ENCODE results near the gene SCGN. TPM values are rescaled to one million over a fixed set of nuclear protein-coding genes. Genes with fewer than 3 reads are reported as not detected.

SCGN gene
- total and polyA plus RNA-seq, 2 of the 13 experiments (the other 11 are each of a cell fraction or from before 2014, with no cell fraction given): 2.9 to 29.0 TPM

DNA sequence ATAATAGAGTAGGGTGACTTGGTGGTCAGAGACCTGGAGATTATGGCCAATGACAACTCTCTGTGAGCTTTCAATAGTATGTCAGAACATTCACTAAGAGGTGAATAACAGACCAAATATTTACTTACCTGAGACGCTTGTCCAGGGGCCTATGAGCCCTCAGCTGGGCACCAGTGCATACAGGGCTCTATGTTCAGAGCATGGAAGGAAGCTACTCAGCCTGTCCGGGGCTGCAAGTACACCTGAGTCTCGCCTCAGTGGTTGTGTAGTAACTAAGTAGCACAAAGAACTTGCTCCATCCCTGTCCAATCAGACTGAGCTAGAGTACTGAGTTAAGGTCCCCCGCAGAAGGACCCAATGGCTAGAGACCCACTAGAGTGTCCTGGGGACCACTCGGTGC is 11.6 kb upstream of the SCGN start (continued):
- TF ChIP-seq, protein P1, sequence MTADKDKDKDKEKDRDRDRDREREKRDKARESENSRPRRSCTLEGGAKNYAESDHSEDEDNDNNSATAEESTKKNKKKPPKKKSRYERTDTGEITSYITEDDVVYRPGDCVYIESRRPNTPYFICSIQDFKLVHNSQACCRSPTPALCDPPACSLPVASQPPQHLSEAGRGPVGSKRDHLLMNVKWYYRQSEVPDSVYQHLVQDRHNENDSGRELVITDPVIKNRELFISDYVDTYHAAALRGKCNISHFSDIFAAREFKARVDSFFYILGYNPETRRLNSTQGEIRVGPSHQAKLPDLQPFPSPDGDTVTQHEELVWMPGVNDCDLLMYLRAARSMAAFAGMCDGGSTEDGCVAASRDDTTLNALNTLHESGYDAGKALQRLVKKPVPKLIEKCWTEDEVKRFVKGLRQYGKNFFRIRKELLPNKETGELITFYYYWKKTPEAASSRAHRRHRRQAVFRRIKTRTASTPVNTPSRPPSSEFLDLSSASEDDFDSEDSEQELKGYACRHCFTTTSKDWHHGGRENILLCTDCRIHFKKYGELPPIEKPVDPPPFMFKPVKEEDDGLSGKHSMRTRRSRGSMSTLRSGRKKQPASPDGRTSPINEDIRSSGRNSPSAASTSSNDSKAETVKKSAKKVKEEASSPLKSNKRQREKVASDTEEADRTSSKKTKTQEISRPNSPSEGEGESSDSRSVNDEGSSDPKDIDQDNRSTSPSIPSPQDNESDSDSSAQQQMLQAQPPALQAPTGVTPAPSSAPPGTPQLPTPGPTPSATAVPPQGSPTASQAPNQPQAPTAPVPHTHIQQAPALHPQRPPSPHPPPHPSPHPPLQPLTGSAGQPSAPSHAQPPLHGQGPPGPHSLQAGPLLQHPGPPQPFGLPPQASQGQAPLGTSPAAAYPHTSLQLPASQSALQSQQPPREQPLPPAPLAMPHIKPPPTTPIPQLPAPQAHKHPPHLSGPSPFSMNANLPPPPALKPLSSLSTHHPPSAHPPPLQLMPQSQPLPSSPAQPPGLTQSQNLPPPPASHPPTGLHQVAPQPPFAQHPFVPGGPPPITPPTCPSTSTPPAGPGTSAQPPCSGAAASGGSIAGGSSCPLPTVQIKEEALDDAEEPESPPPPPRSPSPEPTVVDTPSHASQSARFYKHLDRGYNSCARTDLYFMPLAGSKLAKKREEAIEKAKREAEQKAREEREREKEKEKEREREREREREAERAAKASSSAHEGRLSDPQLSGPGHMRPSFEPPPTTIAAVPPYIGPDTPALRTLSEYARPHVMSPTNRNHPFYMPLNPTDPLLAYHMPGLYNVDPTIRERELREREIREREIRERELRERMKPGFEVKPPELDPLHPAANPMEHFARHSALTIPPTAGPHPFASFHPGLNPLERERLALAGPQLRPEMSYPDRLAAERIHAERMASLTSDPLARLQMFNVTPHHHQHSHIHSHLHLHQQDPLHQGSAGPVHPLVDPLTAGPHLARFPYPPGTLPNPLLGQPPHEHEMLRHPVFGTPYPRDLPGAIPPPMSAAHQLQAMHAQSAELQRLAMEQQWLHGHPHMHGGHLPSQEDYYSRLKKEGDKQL (CRISPR knock-in tag; IDR thresholded peaks at IDR 0.05; ENCODE audit: low read depth): peak; percentile 59; the same call in 1 of the 2 replicates
- TF ChIP-seq, protein P2, sequence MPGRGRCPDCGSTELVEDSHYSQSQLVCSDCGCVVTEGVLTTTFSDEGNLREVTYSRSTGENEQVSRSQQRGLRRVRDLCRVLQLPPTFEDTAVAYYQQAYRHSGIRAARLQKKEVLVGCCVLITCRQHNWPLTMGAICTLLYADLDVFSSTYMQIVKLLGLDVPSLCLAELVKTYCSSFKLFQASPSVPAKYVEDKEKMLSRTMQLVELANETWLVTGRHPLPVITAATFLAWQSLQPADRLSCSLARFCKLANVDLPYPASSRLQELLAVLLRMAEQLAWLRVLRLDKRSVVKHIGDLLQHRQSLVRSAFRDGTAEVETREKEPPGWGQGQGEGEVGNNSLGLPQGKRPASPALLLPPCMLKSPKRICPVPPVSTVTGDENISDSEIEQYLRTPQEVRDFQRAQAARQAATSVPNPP (CRISPR knock-in tag; IDR thresholded peaks at IDR 0.05): peak; percentile 44; the same call in 1 of the 2 replicates
- TF ChIP-seq NFKB2 (CRISPR knock-in tag; IDR thresholded peaks at IDR 0.05; ENCODE audit: borderline replicate concordance) (no peak), KLF13 (CRISPR knock-in tag; IDR thresholded peaks at IDR 0.05) (no peak), FOXC1 (CRISPR knock-in tag; IDR thresholded peaks at IDR 0.05; ENCODE audit: borderline replicate concordance) (no peak), BHLHE40 (IDR thresholded peaks at IDR 0.05; ENCODE audit: low read length) (no peak), PHF8 (CRISPR knock-in tag; IDR thresholded peaks at IDR 0.05) (0 out of 2 replicates have a peak, but pooled peaks have one; percentile 18), ZNF781 (CRISPR knock-in tag; IDR thresholded peaks at IDR 0.05; ENCODE audit: borderline replicate concordance, not compliant biosample characterization) (no peak), ATF7-NPFF (CRISPR knock-in tag; IDR thresholded peaks at IDR 0.05; ENCODE audit: low read depth) (no peak), ZNF121 (CRISPR knock-in tag; IDR thresholded peaks at IDR 0.05) (no peak), DNMT3B (CRISPR knock-in tag; conservative IDR thresholded peaks at IDR 0.05) (no peak), IKZF4 (CRISPR knock-in tag; IDR thresholded peaks at IDR 0.05; ENCODE audit: borderline replicate concordance, low read depth, not compliant biosample characterization) (no peak), HNRNPLL (IDR thresholded peaks at IDR 0.05; ENCODE audit: low read depth, low read length, poor library complexity, severe bottlenecking) (no peak), ZNF562 (CRISPR knock-in tag; IDR thresholded peaks at IDR 0.05; ENCODE audit: borderline replicate concordance) (no peak), MATR3 (CRISPR knock-in tag; IDR thresholded peaks at IDR 0.05) (no peak), ZEB1 (IDR thresholded peaks at IDR 0.05; ENCODE audit: insufficient replicate concordance, low read depth) (peak; percentile 87), ZNF761 (CRISPR knock-in tag; conservative IDR thresholded peaks at IDR 0.05) (no peak), SETDB1 (CRISPR knock-in tag; IDR thresholded peaks at IDR 0.05; ENCODE audit: borderline replicate concordance) (no peak), ZFY (CRISPR knock-in tag; IDR thresholded peaks at IDR 0.05) (peak; percentile 40; the same call in 1 of the 2 replicates), SYNCRIP (IDR thresholded peaks at IDR 0.05; ENCODE audit: insufficient read depth, low read depth, low read length) (no peak)
- TF ChIP-seq, protein P3, sequence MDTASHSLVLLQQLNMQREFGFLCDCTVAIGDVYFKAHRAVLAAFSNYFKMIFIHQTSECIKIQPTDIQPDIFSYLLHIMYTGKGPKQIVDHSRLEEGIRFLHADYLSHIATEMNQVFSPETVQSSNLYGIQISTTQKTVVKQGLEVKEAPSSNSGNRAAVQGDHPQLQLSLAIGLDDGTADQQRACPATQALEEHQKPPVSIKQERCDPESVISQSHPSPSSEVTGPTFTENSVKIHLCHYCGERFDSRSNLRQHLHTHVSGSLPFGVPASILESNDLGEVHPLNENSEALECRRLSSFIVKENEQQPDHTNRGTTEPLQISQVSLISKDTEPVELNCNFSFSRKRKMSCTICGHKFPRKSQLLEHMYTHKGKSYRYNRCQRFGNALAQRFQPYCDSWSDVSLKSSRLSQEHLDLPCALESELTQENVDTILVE (CRISPR knock-in tag; IDR thresholded peaks at IDR 0.05): no peak
- TF ChIP-seq, protein P4, sequence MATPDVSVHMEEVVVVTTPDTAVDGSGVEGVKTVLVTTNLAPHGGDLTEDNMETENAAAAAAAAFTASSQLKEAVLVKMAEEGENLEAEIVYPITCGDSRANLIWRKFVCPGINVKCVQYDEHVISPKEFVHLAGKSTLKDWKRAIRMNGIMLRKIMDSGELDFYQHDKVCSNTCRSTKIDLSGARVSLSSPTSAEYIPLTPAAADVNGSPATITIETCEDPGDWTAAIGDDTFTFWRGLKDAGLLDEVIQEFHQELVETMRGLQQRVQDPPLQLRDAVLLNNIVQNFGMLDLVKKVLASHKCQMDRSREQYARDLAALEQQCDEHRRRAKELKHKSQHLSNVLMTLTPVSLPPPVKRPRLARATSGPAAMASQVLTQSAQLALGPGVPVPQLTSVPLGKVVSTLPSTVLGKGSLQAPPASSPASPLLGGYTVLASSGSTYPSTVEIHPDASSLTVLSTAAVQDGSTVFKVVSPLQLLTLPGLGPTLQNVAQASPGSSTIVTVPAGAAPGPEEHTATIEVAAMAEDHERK (CRISPR knock-in tag; IDR thresholded peaks at IDR 0.05; ENCODE audit: low read depth): no peak
